ENCODE results near the gene ADGRB3. TPM values are rescaled to one million over a fixed set of nuclear protein-coding genes. Genes with fewer than 3 reads are reported as not detected.

Gene ADGRB3
- total and polyA plus RNA-seq, 4 donors: 0.47 to 24.6 (median 1.9) TPM

- ATAC-seq (ENCODE audit: insufficient read depth, low FRiP score): no peak
- WGBS, 2 donors: 90 to 94% methylated on average over 1 of the region's 1 CpG
Observed at GRCh38 chr6:68642977-68643376, 7.9 kb downstream of the ADGRB3 start.

GRCh38 chr6:68649669-68650068 lies 14.6 kb downstream of the ADGRB3 start:
- H3K4me3 ChIP-seq: no peak overlapping the region
- no peaks in the 10 kb centered on the region for H3K36me3 ChIP-seq (ENCODE audit: control insufficient read depth in 4 of 4, insufficient read depth in 4 of 4, low read length in 4 of 4)
- peaks cover 2 to 43% (median 7%) of the 10 kb centered on the region in 5 donors for H3K4me1 ChIP-seq (ENCODE audit: control insufficient read depth in 5 of 5, insufficient read depth in 5 of 5, low read length in 5 of 5)
- TF ChIP-seq CTCF (IDR thresholded peaks at IDR 0.05; ENCODE audit: control extremely low read depth, extremely low read depth): no peak
- ATAC-seq (ENCODE audit: insufficient read depth, low FRiP score): no peak
- H3K9ac ChIP-seq (ENCODE audit: insufficient read depth in 1 of 2, low read length in 2 of 2): no peak overlapping the region
- no peak overlapping the region for H3K27ac ChIP-seq (ENCODE audit: low read depth in 1 of 2, low read length in 1 of 2)
- no peaks in the 10 kb centered on the region for H3K27me3 ChIP-seq (ENCODE audit: control insufficient read depth in 3 of 3, insufficient read depth in 3 of 3, low read length in 2 of 3)
- H3K9me3 ChIP-seq (ENCODE audit: control insufficient read depth in 4 of 4, insufficient read depth in 3 of 4, low read length in 3 of 4): no peaks in the 10 kb centered on the region
- no peak for DNase-seq
- WGBS, 2 donors: 90 to 91% methylated on average over 3 of the region's 3 CpGs

More at GRCh38 chr6:68642977-68643376, 7.9 kb downstream of the ADGRB3 start:
- DNase-seq: peak in 1 of 3 donors; percentile 64
- Histone ChIP-seq H3K27ac (ENCODE audit: low read depth in 1 of 2, low read length in 1 of 2) (no peak overlapping the region), H3K9me3 (ENCODE audit: control insufficient read depth in 4 of 4, insufficient read depth in 3 of 4, low read length in 3 of 4) (no peaks in the 10 kb centered on the region), H3K9ac (ENCODE audit: insufficient read depth in 1 of 2, low read length in 2 of 2) (peak overlapping the region in 1 of 2 donors; percentile 14), H3K36me3 (ENCODE audit: control insufficient read depth in 4 of 4, insufficient read depth in 4 of 4, low read length in 4 of 4) (no peaks in the 10 kb centered on the region), H3K4me1 (ENCODE audit: control insufficient read depth in 5 of 5, insufficient read depth in 5 of 5, low read length in 5 of 5) (peaks cover 0 to 51% (median 0%) of the 10 kb centered on the region in 5 donors), H3K4me3 (no peak overlapping the region), H3K27me3 (ENCODE audit: control insufficient read depth in 3 of 3, insufficient read depth in 3 of 3, low read length in 2 of 3) (no peaks in the 10 kb centered on the region)
- no peak for TF ChIP-seq CTCF (IDR thresholded peaks at IDR 0.05; ENCODE audit: control extremely low read depth, extremely low read depth)

GRCh38 chr6:68650142-68650541 lies 15.1 kb downstream of the ADGRB3 start:
- H3K27me3 ChIP-seq (ENCODE audit: control insufficient read depth in 3 of 3, insufficient read depth in 3 of 3, low read length in 2 of 3): no peaks in the 10 kb centered on the region
- no peak overlapping the region for H3K27ac ChIP-seq (ENCODE audit: low read depth in 1 of 2, low read length in 1 of 2)
- no peak overlapping the region for H3K4me3 ChIP-seq
- no peaks in the 10 kb centered on the region for H3K36me3 ChIP-seq (ENCODE audit: control insufficient read depth in 4 of 4, insufficient read depth in 4 of 4, low read length in 4 of 4)
- no peak for ATAC-seq (ENCODE audit: insufficient read depth, low FRiP score)
- TF ChIP-seq CTCF (IDR thresholded peaks at IDR 0.05; ENCODE audit: control extremely low read depth, extremely low read depth): no peak
- WGBS, 2 donors: 83 to 88% methylated on average over 4 of the region's 4 CpGs
- no peak overlapping the region for H3K9ac ChIP-seq (ENCODE audit: insufficient read depth in 1 of 2, low read length in 2 of 2)
- H3K4me1 ChIP-seq (ENCODE audit: control insufficient read depth in 5 of 5, insufficient read depth in 5 of 5, low read length in 5 of 5): peaks cover 2 to 45% (median 10%) of the 10 kb centered on the region in 5 donors
- H3K9me3 ChIP-seq (ENCODE audit: control insufficient read depth in 4 of 4, insufficient read depth in 3 of 4, low read length in 3 of 4): no peaks in the 10 kb centered on the region
- DNase-seq: no peak
